ENCODE data around the gene AHDC1. TPM values are rescaled to one million over a fixed set of nuclear protein-coding genes. Genes with fewer than 3 reads are reported as not detected.

The AHDC1 gene, protein sequence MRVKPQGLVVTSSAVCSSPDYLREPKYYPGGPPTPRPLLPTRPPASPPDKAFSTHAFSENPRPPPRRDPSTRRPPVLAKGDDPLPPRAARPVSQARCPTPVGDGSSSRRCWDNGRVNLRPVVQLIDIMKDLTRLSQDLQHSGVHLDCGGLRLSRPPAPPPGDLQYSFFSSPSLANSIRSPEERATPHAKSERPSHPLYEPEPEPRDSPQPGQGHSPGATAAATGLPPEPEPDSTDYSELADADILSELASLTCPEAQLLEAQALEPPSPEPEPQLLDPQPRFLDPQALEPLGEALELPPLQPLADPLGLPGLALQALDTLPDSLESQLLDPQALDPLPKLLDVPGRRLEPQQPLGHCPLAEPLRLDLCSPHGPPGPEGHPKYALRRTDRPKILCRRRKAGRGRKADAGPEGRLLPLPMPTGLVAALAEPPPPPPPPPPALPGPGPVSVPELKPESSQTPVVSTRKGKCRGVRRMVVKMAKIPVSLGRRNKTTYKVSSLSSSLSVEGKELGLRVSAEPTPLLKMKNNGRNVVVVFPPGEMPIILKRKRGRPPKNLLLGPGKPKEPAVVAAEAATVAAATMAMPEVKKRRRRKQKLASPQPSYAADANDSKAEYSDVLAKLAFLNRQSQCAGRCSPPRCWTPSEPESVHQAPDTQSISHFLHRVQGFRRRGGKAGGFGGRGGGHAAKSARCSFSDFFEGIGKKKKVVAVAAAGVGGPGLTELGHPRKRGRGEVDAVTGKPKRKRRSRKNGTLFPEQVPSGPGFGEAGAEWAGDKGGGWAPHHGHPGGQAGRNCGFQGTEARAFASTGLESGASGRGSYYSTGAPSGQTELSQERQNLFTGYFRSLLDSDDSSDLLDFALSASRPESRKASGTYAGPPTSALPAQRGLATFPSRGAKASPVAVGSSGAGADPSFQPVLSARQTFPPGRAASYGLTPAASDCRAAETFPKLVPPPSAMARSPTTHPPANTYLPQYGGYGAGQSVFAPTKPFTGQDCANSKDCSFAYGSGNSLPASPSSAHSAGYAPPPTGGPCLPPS (N-terminal part only)
- total RNA-seq (2016; rRNA removed; fragmentation: Illumina TruSeq; extraction: Trizol) (2.6 and 2.7 TPM in 2 replicates), polyA plus RNA-seq (2011; rRNA removed) (1.0 and 1.2 TPM in 2 replicates), polyA minus RNA-seq (2011; rRNA and poly(A)+ RNA removed; ENCODE audit: low replicate concordance) (3.1 and 6.5 TPM in 2 replicates), Bru-seq, nascent RNA (percentile 58 among the genes with signal in this experiment), BruChase-seq, experiment 1, labeled RNA remaining after a 6-hour chase (percentile 61 among the genes with signal in this experiment), BruChase-seq, experiment 2, labeled RNA remaining after a 2-hour chase (percentile 68 among the genes with signal in this experiment)
- 1.9 and 2.6 TPM in 2 replicates for total RNA-seq (2016; cell fraction: cytosol; rRNA removed; fragmentation: Illumina TruSeq; extraction: Trizol; ENCODE audit: low read depth)
- total RNA-seq (2016; cell fraction: insoluble cytoplasmic fraction; rRNA removed; fragmentation: Illumina TruSeq; extraction: Trizol), result 3.1 and 3.5 TPM in 2 replicates
- 1.6 and 2.4 TPM in 2 replicates for total RNA-seq (2016; cell fraction: membrane; rRNA removed; fragmentation: Illumina TruSeq; extraction: Trizol)
- 3.0 and 6.6 TPM in 2 replicates for total RNA-seq (2016; cell fraction: nucleus; rRNA removed; fragmentation: Illumina TruSeq; extraction: Trizol)
- 0.52 and 0.72 TPM in 2 replicates for polyA plus RNA-seq (2011; cell fraction: cytosol; rRNA removed)
- polyA plus RNA-seq (2011; cell fraction: nucleus; rRNA removed), result 7.0 and 8.3 TPM in 2 replicates
- 4.7 and 7.3 TPM in 2 replicates for polyA plus RNA-seq (2012)
- 0.24 and 0.35 TPM in 2 replicates for polyA plus RNA-seq (2016; cell fraction: cytosol; fragmentation: Illumina TruSeq; extraction: Trizol; ENCODE audit: low read depth)
- 3.9 and 4.0 TPM in 2 replicates for polyA plus RNA-seq (2016; cell fraction: insoluble cytoplasmic fraction; fragmentation: Illumina TruSeq; extraction: Trizol; ENCODE audit: low read depth)
- polyA plus RNA-seq (2016; cell fraction: membrane; fragmentation: Illumina TruSeq; extraction: Trizol; ENCODE audit: low read depth), result 0.32 and 0.57 TPM in 2 replicates
- polyA plus RNA-seq (2016; cell fraction: nucleus; fragmentation: Illumina TruSeq; extraction: Trizol; ENCODE audit: insufficient read depth, low read depth), result 12.2 and 16.8 TPM in 2 replicates
- 3.1 and 3.7 TPM in 2 replicates for polyA minus RNA-seq (2011; cell fraction: cytosol; rRNA and poly(A)+ RNA removed)
- polyA minus RNA-seq (2011; cell fraction: nucleus; rRNA and poly(A)+ RNA removed), result 5.1 and 5.3 TPM in 2 replicates
- long read RNA-seq, experiment 1, partial matches to known transcripts, result 0 of 1 reads
- long read RNA-seq, experiment 1, other reads (novel, unspliced or antisense), result 1 of 1 reads
- long read RNA-seq, experiment 2, partial matches to known transcripts, result 10 of 15 reads
- long read RNA-seq, experiment 2, other reads (novel, unspliced or antisense), result 5 of 15 reads

DNA sequence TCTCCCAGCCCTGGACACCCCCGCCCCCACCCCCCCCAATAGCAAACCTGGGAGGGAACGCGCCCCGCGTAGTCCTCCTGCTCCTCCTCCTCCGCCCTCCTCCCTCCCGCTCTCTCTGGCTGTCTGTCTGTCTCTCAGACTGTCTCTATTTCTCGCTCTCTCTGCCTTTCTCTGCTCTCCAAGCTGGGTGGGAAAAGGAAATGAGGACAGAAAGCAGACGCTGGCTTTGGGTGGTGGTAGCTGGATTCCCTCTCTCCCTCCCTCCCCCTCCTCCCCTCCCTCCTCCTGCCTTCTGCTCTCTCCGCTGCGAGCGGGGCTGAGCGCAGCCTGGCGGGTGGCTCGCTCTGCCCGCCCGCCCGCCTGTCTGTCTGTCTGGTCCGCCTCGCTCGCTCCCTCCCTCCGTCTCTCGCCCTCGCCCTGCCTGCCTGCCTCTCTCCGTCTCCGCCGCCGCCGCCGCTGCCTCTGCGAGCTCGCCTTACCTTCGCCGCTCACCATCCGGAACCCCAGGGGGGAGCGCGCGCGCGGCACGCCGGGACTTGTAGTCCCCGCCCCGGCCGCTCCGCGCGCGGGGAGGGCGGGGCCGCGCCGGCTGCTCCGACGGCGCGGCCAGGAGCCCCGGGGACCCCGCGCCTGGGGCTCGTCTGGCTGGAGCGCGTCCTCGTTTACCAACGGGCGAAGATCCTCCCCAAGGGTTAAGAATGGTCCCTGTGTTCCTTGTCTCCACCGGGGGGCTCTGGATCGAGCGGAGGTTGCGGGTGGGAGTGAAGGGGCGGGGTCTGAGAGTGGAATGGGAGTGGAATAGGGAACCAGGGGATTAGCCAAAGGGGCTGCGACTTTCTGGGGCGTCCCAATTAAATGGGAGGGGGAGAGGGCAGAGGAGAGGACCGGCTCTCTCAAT, at the start of gene AHDC1:
Gene AHDC1 (minus strand): TSS at position 464 of the 898 bp plus-strand sequence. CDS start 52,029 bp downstream, outside the sequence.
- peak; percentile 52 for ATAC-seq
- TF ChIP-seq, protein P1, sequence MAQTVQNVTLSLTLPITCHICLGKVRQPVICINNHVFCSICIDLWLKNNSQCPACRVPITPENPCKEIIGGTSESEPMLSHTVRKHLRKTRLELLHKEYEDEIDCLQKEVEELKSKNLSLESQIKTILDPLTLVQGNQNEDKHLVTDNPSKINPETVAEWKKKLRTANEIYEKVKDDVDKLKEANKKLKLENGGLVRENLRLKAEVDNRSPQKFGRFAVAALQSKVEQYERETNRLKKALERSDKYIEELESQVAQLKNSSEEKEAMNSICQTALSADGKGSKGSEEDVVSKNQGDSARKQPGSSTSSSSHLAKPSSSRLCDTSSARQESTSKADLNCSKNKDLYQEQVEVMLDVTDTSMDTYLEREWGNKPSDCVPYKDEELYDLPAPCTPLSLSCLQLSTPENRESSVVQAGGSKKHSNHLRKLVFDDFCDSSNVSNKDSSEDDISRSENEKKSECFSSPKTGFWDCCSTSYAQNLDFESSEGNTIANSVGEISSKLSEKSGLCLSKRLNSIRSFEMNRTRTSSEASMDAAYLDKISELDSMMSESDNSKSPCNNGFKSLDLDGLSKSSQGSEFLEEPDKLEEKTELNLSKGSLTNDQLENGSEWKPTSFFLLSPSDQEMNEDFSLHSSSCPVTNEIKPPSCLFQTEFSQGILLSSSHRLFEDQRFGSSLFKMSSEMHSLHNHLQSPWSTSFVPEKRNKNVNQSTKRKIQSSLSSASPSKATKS (CRISPR knock-in tag; IDR thresholded peaks at IDR 0.05), result no peak
- TF ChIP-seq MTA3 (CRISPR knock-in tag; IDR thresholded peaks at IDR 0.05), result no peak
- TF ChIP-seq GABPB1 (CRISPR knock-in tag; IDR thresholded peaks at IDR 0.05), result peak; percentile 91
- no peak for TF ChIP-seq BHLHE40 (IDR thresholded peaks at IDR 0.05; ENCODE audit: low read length)
- TF ChIP-seq PHB2 (IDR thresholded peaks at IDR 0.05; ENCODE audit: partially characterized antibody), result no peak
- TF ChIP-seq, protein P2, sequence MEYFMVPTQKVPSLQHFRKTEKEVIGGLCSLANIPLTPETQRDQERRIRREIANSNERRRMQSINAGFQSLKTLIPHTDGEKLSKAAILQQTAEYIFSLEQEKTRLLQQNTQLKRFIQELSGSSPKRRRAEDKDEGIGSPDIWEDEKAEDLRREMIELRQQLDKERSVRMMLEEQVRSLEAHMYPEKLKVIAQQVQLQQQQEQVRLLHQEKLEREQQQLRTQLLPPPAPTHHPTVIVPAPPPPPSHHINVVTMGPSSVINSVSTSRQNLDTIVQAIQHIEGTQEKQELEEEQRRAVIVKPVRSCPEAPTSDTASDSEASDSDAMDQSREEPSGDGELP (IDR thresholded peaks at IDR 0.05; ENCODE audit: borderline replicate concordance, low read depth), result no peak; the same call in 1 of the 2 replicates
- TF ChIP-seq, protein P3, sequence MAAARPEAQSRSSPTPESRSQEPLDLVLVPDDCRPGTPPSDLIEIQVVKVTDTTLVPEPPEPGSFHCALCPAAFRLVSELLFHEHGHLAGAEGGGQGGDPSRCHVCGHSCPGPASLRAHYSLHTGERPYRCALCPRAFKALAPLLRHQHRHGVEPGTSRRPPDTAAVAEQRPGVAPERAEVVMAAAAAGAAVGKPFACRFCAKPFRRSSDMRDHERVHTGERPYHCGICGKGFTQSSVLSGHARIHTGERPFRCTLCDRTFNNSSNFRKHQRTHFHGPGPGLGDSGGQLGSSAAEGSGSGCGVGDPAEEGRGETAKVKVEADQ (CRISPR knock-in tag; IDR thresholded peaks at IDR 0.05; ENCODE audit: borderline replicate concordance), result no peak

More for the DNA sequence above, at the start of gene AHDC1:
- intact Hi-C loops (cut with micrococcal nuclease; ENCODE audit: unreplicated experiment), result loop anchor here (5.0 kb wide), 1 partner anchor 37 kb away; no protein-coding TSS in a partner anchor
- peak within 1 kb of the TSS; percentile 47 for H3K27ac ChIP-seq (ENCODE audit: extremely low read length, insufficient read depth, low read length)
- no peak for FAIRE-seq
- WGBS (ENCODE audit: low lambda C conversion rate), result 3% methylated on average over 45 of the region's 74 CpGs
- in situ Hi-C loops (cut with HindIII; ENCODE audit: extremely low pct_ligation_motif_present, low pct_unique_long_range_greater_than_20kb), result loop anchor here (10.0 kb wide), 1 partner anchor 309 kb away; no protein-coding TSS in a partner anchor
- H2AFZ ChIP-seq (ENCODE audit: low read length), result no peak within 1 kb of the TSS
- peak within 1 kb of the TSS; percentile 66 to 86 (median 83) for H3K4me3 ChIP-seq (replicated peaks in 1 of 3; ENCODE audit: insufficient read depth in 1 of 3, low read depth in 2 of 3, low read length in 3 of 3)
- peaks cover 32% of the 10 kb centered on the region for H3K79me2 ChIP-seq (ENCODE audit: insufficient read depth, low read length)
- no peaks in the 10 kb centered on the region for H3K36me3 ChIP-seq (replicated peaks in 1 of 2; ENCODE audit: control insufficient read depth in 1 of 2, insufficient read depth in 2 of 2, low read length in 2 of 2)
- no peaks in the 10 kb centered on the region; a peak in 1 of 5 replicates for H3K27me3 ChIP-seq (ENCODE audit: control insufficient read depth in 1 of 2, insufficient read depth in 2 of 2, low read length in 2 of 2)
- no peaks in the 10 kb centered on the region for H3K9me3 ChIP-seq (ENCODE audit: low read length)
- POLR2A ChIA-PET, result interaction anchor here (0.6 to 4.7 kb wide), 11 partner anchors 11 to 212 kb away, joined by 3 to 38 read pairs (median 6); partner anchors contain the start of gene WASF2
- peak within 1 kb of the TSS; percentile 75 for H3K4me2 ChIP-seq (ENCODE audit: low read depth, low read length)
- H4K20me1 ChIP-seq (ENCODE audit: insufficient read depth, low read length), result peaks cover 29% of the 10 kb centered on the region; the same call in 1 of the 2 replicates
- DNase-seq (ENCODE audit: low spot score), result peak; percentile 74
- H3K9ac ChIP-seq (ENCODE audit: insufficient read depth, low read depth, low read length), result peak within 1 kb of the TSS; percentile 76
- peaks cover 80% of the 10 kb centered on the region for H3K4me1 ChIP-seq (ENCODE audit: insufficient read depth, low read length)
- CTCF ChIA-PET (ENCODE audit: low intra/inter-chr PET ratio, low total read pairs), result interaction anchor here (1.0 kb wide), 1 partner anchor 47 kb away, joined by 4 read pairs; no protein-coding TSS in a partner anchor
- BruUV-seq (replicated peaks), result no TSS peak

Measured in HepG2 (cell line).